Astrocyte (in vitro differentiated cells and primary cell): ENCODE measurements around the gene CD46. TPM values are rescaled to one million over a fixed set of nuclear protein-coding genes. Genes with fewer than 3 reads are reported as not detected.
"Not testable (repeated sequence)": the region's sequence is repeated elsewhere in the genome, so short reads cannot be mapped to it uniquely, and the experiment has no call there.

Experiments used
- DNase-seq: peaks from one replicate; pipeline ENCODE4 v3.0.0-alpha.2; 2010; ENCODE audit warnings: low read depth
- FAIRE-seq: peaks from 2 replicates; lab custom pipeline; 2011; peaks lifted over from hg19 to GRCh38; lab: Jason Lieb, UNC
- H2AFZ ChIP-seq: 2 replicates; pipeline ENCODE4 v1.6.0; 2012; ENCODE audit warnings: low read depth, low read length, inconsistent platforms
- H3K27ac ChIP-seq: 2 replicates; pipeline ENCODE4 v1.5.1; 2011; ENCODE audit warnings: low read depth, low read length, inconsistent platforms
- H3K27me3 ChIP-seq: 2 replicates; pipeline ENCODE4 v1.6.0; 2011; ENCODE audit warnings: low read length, inconsistent platforms; ENCODE audit not compliant: insufficient read depth
- H3K36me3 ChIP-seq: 2 replicates; pipeline ENCODE4 v1.5.1; 2011; ENCODE audit warnings: low read length, inconsistent platforms; ENCODE audit not compliant: insufficient read depth
- H3K4me1 ChIP-seq: 2 replicates; pipeline ENCODE4 v1.5.1; 2011; ENCODE audit warnings: low read length, inconsistent platforms; ENCODE audit not compliant: insufficient read depth
- H3K4me2 ChIP-seq: 2 replicates; pipeline ENCODE4 v1.6.0; 2012; ENCODE audit warnings: low read length, inconsistent platforms
- H3K4me3 ChIP-seq: 2 replicates; pipeline ENCODE4 v1.5.1; 2011; ENCODE audit warnings: low read depth, mild to moderate bottlenecking, low read length, inconsistent platforms; ENCODE audit not compliant: insufficient read depth
- H3K79me2 ChIP-seq: 2 replicates; pipeline ENCODE4 v1.6.0; 2012; ENCODE audit warnings: mild to moderate bottlenecking, low read length, inconsistent platforms; ENCODE audit not compliant: insufficient read depth
- H3K9ac ChIP-seq: 2 replicates; pipeline ENCODE4 v1.6.0; 2012; ENCODE audit warnings: mild to moderate bottlenecking, low read length, inconsistent platforms
- H3K9me3 ChIP-seq: 2 replicates; pipeline ENCODE4 v1.5.1; 2012; ENCODE audit warnings: low read depth, mild to moderate bottlenecking, low read length, inconsistent platforms; ENCODE audit not compliant: insufficient read depth
- H4K20me1 ChIP-seq: 2 replicates; pipeline ENCODE4 v1.6.0; 2012; ENCODE audit warnings: low read length, inconsistent platforms; ENCODE audit not compliant: insufficient read depth
- H3K27ac Mint-ChIP-seq: one replicate; pipeline ENCODE4 v1.8.0; 2021; ENCODE audit warnings: mild to moderate bottlenecking, mixed read lengths; ENCODE audit not compliant: unreplicated experiment
- H3K27me3 Mint-ChIP-seq: one replicate; pipeline ENCODE4 v1.8.0; 2021; ENCODE audit warnings: low read depth, mixed read lengths; ENCODE audit not compliant: unreplicated experiment
- H3K36me3 Mint-ChIP-seq: one replicate; pipeline ENCODE4 v1.8.0; 2021; ENCODE audit warnings: low read depth, mixed read lengths; ENCODE audit not compliant: unreplicated experiment
- H3K4me1 Mint-ChIP-seq: one replicate; pipeline ENCODE4 v1.8.0; 2021; ENCODE audit warnings: low read depth, mixed read lengths; ENCODE audit not compliant: unreplicated experiment
- H3K4me3 Mint-ChIP-seq: one replicate; pipeline ENCODE4 v1.8.0; 2021; ENCODE audit warnings: mild to moderate bottlenecking, moderate library complexity, mixed read lengths; ENCODE audit not compliant: unreplicated experiment
- H3K9me3 Mint-ChIP-seq: one replicate; pipeline ENCODE4 v1.8.0; 2021; ENCODE audit warnings: mild to moderate bottlenecking, mixed read lengths; ENCODE audit not compliant: unreplicated experiment
- CTCF ChIP-seq: IDR thresholded peaks from 2 replicates; pipeline ENCODE4 v1.5.1; 2011; ENCODE audit warnings: low read depth, mild to moderate bottlenecking, inconsistent platforms, low read length, moderate library complexity; ENCODE audit not compliant: insufficient read depth
- EZH2 ChIP-seq: IDR thresholded peaks from 2 replicates; pipeline ENCODE4 v1.6.1; 2012; ENCODE audit warnings: mild to moderate bottlenecking, low read length, inconsistent platforms; ENCODE audit not compliant: insufficient read depth
- total RNA-seq: library from RNA; stranded (reverse); gene quantifications from 2 replicates; pipeline ENCODE4 v1.2.1, GENCODE V29; 2021

CD46 gene
- total RNA-seq, 1 donor from 2014 or later: 176 TPM

GRCh38 chr1:207763972-207764371 lies 12.1 kb downstream of the CD46 start:
- Mint-ChIP-seq H3K4me1 (no peaks in the 10 kb centered on the region), H3K9me3 (no peaks in the 10 kb centered on the region), H3K4me3 (no peak overlapping the region), H3K27me3 (no peaks in the 10 kb centered on the region), H3K27ac (no peak overlapping the region), H3K36me3 (peaks cover 37% of the 10 kb centered on the region)
- FAIRE-seq (no peak), DNase-seq (no peak)
- no peak overlapping the region for H3K27ac ChIP-seq
- H4K20me1 ChIP-seq: no peaks in the 10 kb centered on the region
- no peak overlapping the region for H2AFZ ChIP-seq
- no peak overlapping the region for H3K9ac ChIP-seq
- H3K4me1 ChIP-seq: no peaks in the 10 kb centered on the region
- H3K4me3 ChIP-seq: no peak overlapping the region
- no peaks in the 10 kb centered on the region for H3K79me2 ChIP-seq
- no peak overlapping the region for H3K4me2 ChIP-seq
- H3K36me3 ChIP-seq: peaks cover 13% of the 10 kb centered on the region
- no peaks in the 10 kb centered on the region for H3K27me3 ChIP-seq
- no peaks in the 10 kb centered on the region for H3K9me3 ChIP-seq
- TF ChIP-seq EZH2 (no peak), CTCF (no peak)

- Histone ChIP-seq H3K27me3 (no peaks in the 10 kb centered on the region), H3K79me2 (no peaks in the 10 kb centered on the region), H4K20me1 (no peaks in the 10 kb centered on the region), H3K4me3 (no peak overlapping the region), H3K9ac (no peak overlapping the region), H3K4me2 (no peak overlapping the region), H3K4me1 (no peaks in the 10 kb centered on the region), H2AFZ (no peak overlapping the region), H3K27ac (no peak overlapping the region), H3K36me3 (peaks cover 5% of the 10 kb centered on the region), H3K9me3 (no peaks in the 10 kb centered on the region)
- no peak overlapping the region for H3K27ac Mint-ChIP-seq
- DNase-seq: no peak
- no peaks in the 10 kb centered on the region for H3K4me1 Mint-ChIP-seq
- H3K9me3 Mint-ChIP-seq: peaks cover 11% of the 10 kb centered on the region
- H3K27me3 Mint-ChIP-seq: no peaks in the 10 kb centered on the region
- FAIRE-seq: no peak
- peaks cover 43% of the 10 kb centered on the region for H3K36me3 Mint-ChIP-seq
- no peak overlapping the region for H3K4me3 Mint-ChIP-seq
- TF ChIP-seq CTCF (no peak), EZH2 (no peak)
Observed at GRCh38 chr1:207766569-207766968, 14.7 kb downstream of the CD46 start.

GRCh38 chr1:207770514-207770913 lies 18.7 kb downstream of the CD46 start:
- not testable (repeated sequence) for FAIRE-seq, DNase-seq

GRCh38 chr1:207776045-207776444 lies 24.2 kb downstream of the CD46 start:
- not testable (repeated sequence) for H3K4me1 Mint-ChIP-seq, H3K9me3 ChIP-seq, H3K36me3 ChIP-seq, H3K9ac ChIP-seq, H3K4me3 Mint-ChIP-seq, H3K27ac ChIP-seq, H3K9me3 Mint-ChIP-seq, H3K4me3 ChIP-seq, DNase-seq, H3K27me3 ChIP-seq, H3K4me2 ChIP-seq, H3K4me1 ChIP-seq, H3K27me3 Mint-ChIP-seq, H2AFZ ChIP-seq, H4K20me1 ChIP-seq, FAIRE-seq, H3K27ac Mint-ChIP-seq
- peaks cover 26% of the 10 kb centered on the region for H3K79me2 ChIP-seq
- peaks cover 31% of the 10 kb centered on the region for H3K36me3 Mint-ChIP-seq

More at GRCh38 chr1:207770514-207770913, 18.7 kb downstream of the CD46 start:
- not testable (repeated sequence) for H3K27me3 Mint-ChIP-seq, H3K27me3 ChIP-seq, H3K4me1 ChIP-seq, H3K4me2 ChIP-seq, H3K9ac ChIP-seq, H3K79me2 ChIP-seq, H3K9me3 ChIP-seq, H3K4me3 Mint-ChIP-seq, H3K4me1 Mint-ChIP-seq, H2AFZ ChIP-seq, H4K20me1 ChIP-seq, H3K4me3 ChIP-seq, H3K27ac ChIP-seq, H3K36me3 ChIP-seq, H3K27ac Mint-ChIP-seq
- H3K9me3 Mint-ChIP-seq: peaks cover 11% of the 10 kb centered on the region
- peaks cover 36% of the 10 kb centered on the region for H3K36me3 Mint-ChIP-seq

GRCh38 chr1:207777412-207777811 lies 25.6 kb downstream of the CD46 start:
- peaks cover 21% of the 10 kb centered on the region for H3K36me3 Mint-ChIP-seq
- H3K4me1 ChIP-seq, H3K9me3 Mint-ChIP-seq, H3K9ac ChIP-seq, H3K4me3 ChIP-seq, DNase-seq, H3K4me1 Mint-ChIP-seq, H3K27me3 Mint-ChIP-seq, H3K4me3 Mint-ChIP-seq, H3K36me3 ChIP-seq, H3K27ac ChIP-seq, H3K4me2 ChIP-seq, H3K27me3 ChIP-seq, H2AFZ ChIP-seq, FAIRE-seq, H3K27ac Mint-ChIP-seq, H3K9me3 ChIP-seq: not testable (repeated sequence)
- peaks cover 26% of the 10 kb centered on the region for H3K79me2 ChIP-seq
- peaks cover 12% of the 10 kb centered on the region for H4K20me1 ChIP-seq
